ENCODE results near the gene SMIM32. TPM values are rescaled to one million over a fixed set of nuclear protein-coding genes. Genes with fewer than 3 reads are reported as not detected.

SMIM32 gene
- total RNA-seq (2021; ENCODE audit: unreplicated experiment) (0.31 TPM), Bru-seq, nascent RNA (percentile 19 among the genes with signal in this experiment), BruChase-seq, experiment 1, labeled RNA remaining after a 2-hour chase (percentile 26 among the genes with signal in this experiment), BruChase-seq, experiment 2, labeled RNA remaining after a 6-hour chase (not detected)
- polyA plus RNA-seq (2012; ENCODE audit: insufficient read length) = 1.1 TPM
- long read RNA-seq = 0 reads

- no TSS peak for BruUV-seq (replicated peaks)
- TF ChIP-seq POLR2AphosphoS5 (IDR thresholded peaks at IDR 0.05; ENCODE audit: low read depth, low read length) (no peak), TCF7L2 (IDR thresholded peaks at IDR 0.05; ENCODE audit: low read depth, low read length) (no peak)
- POLR2A ChIA-PET = interaction anchor here (0.6 kb wide), 1 partner anchor 319 kb away, joined by 8 read pairs; no protein-coding TSS in a partner anchor
- peak within 1 kb of the TSS; percentile 41 to 63 for H3K4me3 ChIP-seq (ENCODE audit: low read depth in 2 of 2, low read length in 2 of 2)
- no peaks in the 10 kb centered on the region for H3K36me3 ChIP-seq (ENCODE audit: control insufficient read depth, insufficient read depth, low read length)
- no peaks in the 10 kb centered on the region for H3K9me3 ChIP-seq (ENCODE audit: control insufficient read depth, insufficient read depth, low read depth, low read length)
- 0 out of 2 replicates have a peak within 1 kb of the TSS, but pooled peaks have one; percentile 14 for H3K27ac ChIP-seq (ENCODE audit: low read length)
- ATAC-seq (peak; percentile 66), DNase-seq (ENCODE audit: low read depth, low spot score) (no peak)
- H3K27me3 ChIP-seq (ENCODE audit: control insufficient read depth, insufficient read depth, low read length) = no peaks in the 10 kb centered on the region; the same call in 1 of the 2 replicates
- peaks cover 6% of the 10 kb centered on the region; the same call in 1 of the 2 replicates for H3K4me1 ChIP-seq (ENCODE audit: control insufficient read depth, insufficient read depth, low read length)
- in situ Hi-C loops (cut with HindIII; ENCODE audit: low pct_unique_long_range_greater_than_20kb, low sequenced_read_pairs) (no loop called here), intact Hi-C loops (cut with micrococcal nuclease; ENCODE audit: unreplicated experiment) (no loop called here)
- CTCF ChIA-PET = interaction anchor here (0.7 kb wide), 1 partner anchor 359 kb away, joined by 4 read pairs; no protein-coding TSS in a partner anchor
Measured at GRCh38 chr5:136192526-136193321, at the start of gene SMIM32. SMIM32 (minus strand) TSS chr5:136193162; CDS start chr5:136192524, 638 bp downstream.

DNA sequence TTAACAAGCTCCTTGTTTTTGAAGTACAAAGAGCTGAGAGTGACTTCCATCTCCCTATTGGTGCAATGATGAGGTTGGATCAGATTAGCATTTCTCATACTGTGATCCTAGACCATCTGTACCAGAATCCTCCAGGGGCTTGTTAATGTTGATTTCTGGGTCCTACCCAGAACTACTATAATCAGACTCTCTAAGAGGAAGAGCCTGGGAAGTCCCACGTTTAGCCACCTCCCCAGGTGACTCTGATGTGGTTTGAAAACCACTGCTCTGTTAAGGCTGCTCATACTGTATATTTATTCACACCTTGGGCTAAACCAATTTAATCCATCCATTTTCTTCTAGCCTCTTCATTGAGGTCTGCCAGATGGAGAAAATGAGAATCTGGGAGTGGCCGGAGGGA, 49.6 kb upstream of the SMIM32 start:
- 0 out of 2 replicates have a peak, but pooled peaks cover 2% of the 10 kb centered on the region for H3K27me3 ChIP-seq (ENCODE audit: control insufficient read depth, insufficient read depth, low read length)
- in situ Hi-C loops (cut with HindIII; ENCODE audit: low pct_unique_long_range_greater_than_20kb, low sequenced_read_pairs) = no loop called here
- ChIA-PET CTCF (no interaction called here), POLR2A (no interaction called here)
- H3K27ac ChIP-seq (ENCODE audit: low read length) = no peak overlapping the region
- ATAC-seq (no peak), DNase-seq (ENCODE audit: low read depth, low spot score) (no peak)
- no peak overlapping the region for H3K4me3 ChIP-seq (ENCODE audit: low read depth in 2 of 2, low read length in 2 of 2)
- BruUV-seq (replicated peaks) = no TSS peak
- H3K36me3 ChIP-seq (ENCODE audit: control insufficient read depth, insufficient read depth, low read length) = no peaks in the 10 kb centered on the region
- no peaks in the 10 kb centered on the region for H3K9me3 ChIP-seq (ENCODE audit: control insufficient read depth, insufficient read depth, low read depth, low read length)
- H3K4me1 ChIP-seq (ENCODE audit: control insufficient read depth, insufficient read depth, low read length) = no peaks in the 10 kb centered on the region
- intact Hi-C loops (cut with micrococcal nuclease; ENCODE audit: unreplicated experiment) = no loop called here
- no peak for TF ChIP-seq POLR2AphosphoS5 (IDR thresholded peaks at IDR 0.05; ENCODE audit: low read depth, low read length)
- TF ChIP-seq TCF7L2 (IDR thresholded peaks at IDR 0.05; ENCODE audit: low read depth, low read length) = no peak
- no peak for TF ChIP-seq CTCF (IDR thresholded peaks at IDR 0.05)
- TF ChIP-seq SIN3A (IDR thresholded peaks at IDR 0.05; ENCODE audit: borderline replicate concordance, insufficient read depth, low read depth, low read length) = no peak
- TF ChIP-seq, protein P1, sequence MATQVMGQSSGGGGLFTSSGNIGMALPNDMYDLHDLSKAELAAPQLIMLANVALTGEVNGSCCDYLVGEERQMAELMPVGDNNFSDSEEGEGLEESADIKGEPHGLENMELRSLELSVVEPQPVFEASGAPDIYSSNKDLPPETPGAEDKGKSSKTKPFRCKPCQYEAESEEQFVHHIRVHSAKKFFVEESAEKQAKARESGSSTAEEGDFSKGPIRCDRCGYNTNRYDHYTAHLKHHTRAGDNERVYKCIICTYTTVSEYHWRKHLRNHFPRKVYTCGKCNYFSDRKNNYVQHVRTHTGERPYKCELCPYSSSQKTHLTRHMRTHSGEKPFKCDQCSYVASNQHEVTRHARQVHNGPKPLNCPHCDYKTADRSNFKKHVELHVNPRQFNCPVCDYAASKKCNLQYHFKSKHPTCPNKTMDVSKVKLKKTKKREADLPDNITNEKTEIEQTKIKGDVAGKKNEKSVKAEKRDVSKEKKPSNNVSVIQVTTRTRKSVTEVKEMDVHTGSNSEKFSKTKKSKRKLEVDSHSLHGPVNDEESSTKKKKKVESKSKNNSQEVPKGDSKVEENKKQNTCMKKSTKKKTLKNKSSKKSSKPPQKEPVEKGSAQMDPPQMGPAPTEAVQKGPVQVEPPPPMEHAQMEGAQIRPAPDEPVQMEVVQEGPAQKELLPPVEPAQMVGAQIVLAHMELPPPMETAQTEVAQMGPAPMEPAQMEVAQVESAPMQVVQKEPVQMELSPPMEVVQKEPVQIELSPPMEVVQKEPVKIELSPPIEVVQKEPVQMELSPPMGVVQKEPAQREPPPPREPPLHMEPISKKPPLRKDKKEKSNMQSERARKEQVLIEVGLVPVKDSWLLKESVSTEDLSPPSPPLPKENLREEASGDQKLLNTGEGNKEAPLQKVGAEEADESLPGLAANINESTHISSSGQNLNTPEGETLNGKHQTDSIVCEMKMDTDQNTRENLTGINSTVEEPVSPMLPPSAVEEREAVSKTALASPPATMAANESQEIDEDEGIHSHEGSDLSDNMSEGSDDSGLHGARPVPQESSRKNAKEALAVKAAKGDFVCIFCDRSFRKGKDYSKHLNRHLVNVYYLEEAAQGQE (IDR thresholded peaks at IDR 0.05; ENCODE audit: insufficient read depth in 1 of 2, low read depth in 2 of 2, low read length in 1 of 2) = no peak

All from Panc1 (cell line).